Keratinocyte (primary cell): ENCODE results near the gene SMOC1. TPM values are rescaled to one million over a fixed set of nuclear protein-coding genes. Genes with fewer than 3 reads are reported as not detected.

ENCODE experiments used
- DNase-seq: peaks from one replicate; pipeline ENCODE4 v3.0.0-alpha.2; 2011; ENCODE audit warnings: low read depth, missing footprints, low spot score
- FAIRE-seq: peaks from 2 replicates; lab custom pipeline; 2011; peaks lifted over from hg19 to GRCh38; lab: Jason Lieb, UNC
- H2AFZ ChIP-seq: 2 replicates; pipeline ENCODE4 v1.6.0; 2012; ENCODE audit warnings: low read length, control low read depth, inconsistent platforms; ENCODE audit not compliant: control insufficient read depth
- H3K27ac ChIP-seq: 2 replicates; pipeline ENCODE4 v1.5.1; 2011; ENCODE audit warnings: low read length; ENCODE audit not compliant: control insufficient read depth, insufficient read depth
- H3K27me3 ChIP-seq: 3 replicates; pipeline ENCODE4 v1.6.0; 2011; ENCODE audit warnings: low read length; ENCODE audit not compliant: control insufficient read depth, insufficient read depth; ENCODE audit errors: extremely low read depth
- H3K36me3 ChIP-seq, 2 experiments: 2 replicates in 1 of 2; 3 replicates in 1 of 2; pipeline ENCODE4 v1.5.1; 2011; ENCODE audit warnings: low read length in 2 of 2, mild to moderate bottlenecking in 1 of 2; ENCODE audit not compliant: control insufficient read depth in 2 of 2, insufficient read depth in 2 of 2; ENCODE audit errors: extremely low read depth in 1 of 2
- H3K4me1 ChIP-seq: 3 replicates; pipeline ENCODE4 v1.5.1; 2011; ENCODE audit warnings: low read length; ENCODE audit not compliant: control insufficient read depth, insufficient read depth; ENCODE audit errors: extremely low read depth
- H3K4me2 ChIP-seq: 3 replicates; pipeline ENCODE4 v1.6.0; 2011; ENCODE audit warnings: low read depth, low read length; ENCODE audit not compliant: control insufficient read depth, insufficient read depth; ENCODE audit errors: extremely low read depth
- H3K4me3 ChIP-seq, 3 experiments: fragments of 200-600 bp in 1 of 3; sonication (generic) in 1 of 3; 2 replicates in 2 of 3; 3 replicates in 1 of 3; pipeline ENCODE4 v1.5.1; 2011 to 2016; ENCODE audit warnings: low read length in 3 of 3, mild to moderate bottlenecking in 3 of 3, control low read depth in 2 of 3, inconsistent platforms in 1 of 3, low read depth in 1 of 3, mixed read lengths in 1 of 3, mixed run types in 1 of 3, moderate library complexity in 1 of 3; ENCODE audit not compliant: control insufficient read depth in 2 of 3, insufficient read depth in 2 of 3; ENCODE audit errors: extremely low read depth in 1 of 3
- H3K79me2 ChIP-seq: 2 replicates; pipeline ENCODE4 v1.6.0; 2012; ENCODE audit warnings: low read length; ENCODE audit not compliant: control insufficient read depth, insufficient read depth
- H3K9ac ChIP-seq: 3 replicates; pipeline ENCODE4 v1.6.0; 2011; ENCODE audit warnings: low read length; ENCODE audit not compliant: control insufficient read depth, insufficient read depth; ENCODE audit errors: extremely low read depth
- H3K9me1 ChIP-seq: 3 replicates; pipeline ENCODE4 v1.6.0; 2011; ENCODE audit warnings: low read length; ENCODE audit not compliant: control insufficient read depth, insufficient read depth; ENCODE audit errors: extremely low read depth
- H3K9me3 ChIP-seq: 2 replicates; pipeline ENCODE4 v1.5.1; 2012; ENCODE audit warnings: low read depth, low read length; ENCODE audit not compliant: control insufficient read depth
- H4K20me1 ChIP-seq: 3 replicates; pipeline ENCODE4 v1.6.0; 2011; ENCODE audit warnings: low read length; ENCODE audit not compliant: control insufficient read depth, insufficient read depth; ENCODE audit errors: extremely low read depth
- EZH2 ChIP-seq: IDR thresholded peaks from one replicate; pipeline ENCODE4 v1.6.1; 2012; ENCODE audit warnings: inconsistent platforms, mild to moderate bottlenecking, low read length, moderate library complexity
- dilution Hi-C: fragments of 300-500 bp; cut with MboI; formaldehyde crosslinking; loops from one replicate; pipeline ENCODE4 v1.7.0; 2020; ENCODE audit warnings: low sequenced_read_pairs; ENCODE audit not compliant: extremely low pct_ligation_motif_present
- polyA plus RNA-seq, 5 experiments: library from polyadenylated mRNA; depleted of rRNA in 3 of 5; stranded (reverse) in 3 of 5; stranded (forward) in 1 of 5; unstranded in 1 of 5; fragments of >200 nt; gene quantifications; 1 replicate in 1 of 5; 2 replicates in 3 of 5; 3 replicates in 1 of 5; pipeline versions ENCODE4 v1.2.1 to v1.2.3, GENCODE V29; 2011 to 2012; ENCODE audit warnings: missing spikeins in 2 of 5, low read depth in 1 of 5, low replicate concordance in 1 of 5
- TF ChIP-seq, protein P1 (sequence below), 3 experiments: IDR thresholded peaks in 1 of 3; conservative IDR thresholded peaks in 1 of 3; optimal IDR thresholded peaks in 1 of 3; 2 replicates in 2 of 3; 3 replicates in 1 of 3; pipeline versions ENCODE3 to v1.5.1; 2011; ENCODE audit warnings: low read length in 3 of 3, mild to moderate bottlenecking in 3 of 3, moderate library complexity in 2 of 3, control low read depth in 1 of 3, inconsistent platforms in 1 of 3; ENCODE audit not compliant: insufficient read depth in 2 of 3; ENCODE audit errors: extremely low read depth in 1 of 3

The SMOC1 gene
- polyA plus RNA-seq, 1 donor (not counting 4 experiments of a cell fraction or from before 2014, with no cell fraction given): 6.0 TPM

- no peak for DNase-seq
- Histone ChIP-seq H2AFZ (no peak overlapping the region), H3K27me3 (peaks cover 19% of the 10 kb centered on the region), H3K27ac (no peak overlapping the region), H3K36me3 (no peaks in the 10 kb centered on the region), H3K9me1 (no peaks in the 10 kb centered on the region), H4K20me1 (no peaks in the 10 kb centered on the region), H3K79me2 (no peaks in the 10 kb centered on the region), H3K4me2 (no peak overlapping the region), H3K9me3 (no peaks in the 10 kb centered on the region), H3K9ac (no peak overlapping the region), H3K4me3 (no peak overlapping the region), H3K4me1 (no peaks in the 10 kb centered on the region)
- TF ChIP-seq, protein P1, sequence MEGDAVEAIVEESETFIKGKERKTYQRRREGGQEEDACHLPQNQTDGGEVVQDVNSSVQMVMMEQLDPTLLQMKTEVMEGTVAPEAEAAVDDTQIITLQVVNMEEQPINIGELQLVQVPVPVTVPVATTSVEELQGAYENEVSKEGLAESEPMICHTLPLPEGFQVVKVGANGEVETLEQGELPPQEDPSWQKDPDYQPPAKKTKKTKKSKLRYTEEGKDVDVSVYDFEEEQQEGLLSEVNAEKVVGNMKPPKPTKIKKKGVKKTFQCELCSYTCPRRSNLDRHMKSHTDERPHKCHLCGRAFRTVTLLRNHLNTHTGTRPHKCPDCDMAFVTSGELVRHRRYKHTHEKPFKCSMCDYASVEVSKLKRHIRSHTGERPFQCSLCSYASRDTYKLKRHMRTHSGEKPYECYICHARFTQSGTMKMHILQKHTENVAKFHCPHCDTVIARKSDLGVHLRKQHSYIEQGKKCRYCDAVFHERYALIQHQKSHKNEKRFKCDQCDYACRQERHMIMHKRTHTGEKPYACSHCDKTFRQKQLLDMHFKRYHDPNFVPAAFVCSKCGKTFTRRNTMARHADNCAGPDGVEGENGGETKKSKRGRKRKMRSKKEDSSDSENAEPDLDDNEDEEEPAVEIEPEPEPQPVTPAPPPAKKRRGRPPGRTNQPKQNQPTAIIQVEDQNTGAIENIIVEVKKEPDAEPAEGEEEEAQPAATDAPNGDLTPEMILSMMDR (optimal IDR thresholded peaks at IDR 0.05 in 1 of 3, IDR thresholded peaks at IDR 0.05 in 1 of 3, conservative IDR thresholded peaks at IDR 0.05 in 1 of 3; ENCODE audit: extremely low read depth in 1 of 3, insufficient read depth in 2 of 3, low read length in 3 of 3): no peak
- no peak for TF ChIP-seq EZH2
- dilution Hi-C loops: no loop called here
- no peak for FAIRE-seq
These were observed 24.6 kb upstream of the SMOC1 start for GRCh38 chr14:69854598-69854997.

- H3K9me3 ChIP-seq: no peaks in the 10 kb centered on the region
These were observed 23.9 kb upstream of the SMOC1 start for GRCh38 chr14:69855180-69855832.

More at GRCh38 chr14:69855180-69855832, 23.9 kb upstream of the SMOC1 start:
- H3K9ac ChIP-seq: no peak overlapping the region
- no peak overlapping the region for H2AFZ ChIP-seq
- no peak for DNase-seq
- H3K27me3 ChIP-seq: peaks cover 19% of the 10 kb centered on the region
- FAIRE-seq: no peak
- H3K4me1 ChIP-seq: no peaks in the 10 kb centered on the region
- H4K20me1 ChIP-seq: no peaks in the 10 kb centered on the region
- H3K27ac ChIP-seq: no peak overlapping the region
- no peak overlapping the region for H3K4me3 ChIP-seq
- no peaks in the 10 kb centered on the region for H3K79me2 ChIP-seq
- no peaks in the 10 kb centered on the region for H3K36me3 ChIP-seq
- dilution Hi-C loops: no loop called here
- TF ChIP-seq, protein P1 (optimal IDR thresholded peaks at IDR 0.05 in 1 of 3, IDR thresholded peaks at IDR 0.05 in 1 of 3, conservative IDR thresholded peaks at IDR 0.05 in 1 of 3; ENCODE audit: extremely low read depth in 1 of 3, insufficient read depth in 2 of 3, low read length in 3 of 3): no peak
- no peak for TF ChIP-seq EZH2
- no peak overlapping the region for H3K4me2 ChIP-seq
- no peaks in the 10 kb centered on the region for H3K9me1 ChIP-seq
